ENCODE measurements around the gene PTGER4. TPM values are rescaled to one million over a fixed set of nuclear protein-coding genes. Genes with fewer than 3 reads are reported as not detected.

The PTGER4 gene
- total and polyA plus RNA-seq, 4 donors: 0.60 to 6.8 (median 2.8) TPM

DNA sequence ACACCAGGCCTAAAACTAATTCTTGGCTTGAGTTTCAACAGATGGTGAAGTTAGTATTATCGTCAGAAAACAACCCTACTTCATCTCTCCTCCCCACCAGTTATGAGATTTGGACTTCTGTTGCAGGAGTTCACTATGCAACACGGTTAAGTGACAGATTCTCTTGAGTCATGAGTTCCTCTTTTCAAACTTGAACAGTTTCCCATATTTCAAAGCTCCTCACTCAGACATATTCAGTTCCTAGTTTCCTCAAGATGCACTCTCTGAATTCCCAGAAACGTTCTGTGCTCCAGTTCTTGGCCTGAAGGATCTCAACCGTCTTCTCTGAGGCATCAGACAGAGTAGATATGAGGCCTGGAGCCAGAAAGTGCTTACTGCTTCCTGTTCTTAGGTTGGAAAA lies 7.3 kb upstream of the PTGER4 start:
- Histone ChIP-seq H3K27ac (ENCODE audit: low read depth in 1 of 2, low read length in 2 of 2) (no peak overlapping the region), H3K36me3 (ENCODE audit: control insufficient read depth in 4 of 4, insufficient read depth in 3 of 4, low read depth in 1 of 4, low read length in 3 of 4) (no peaks in the 10 kb centered on the region), H3K4me1 (ENCODE audit: control insufficient read depth in 4 of 4, insufficient read depth in 4 of 4, low read length in 3 of 4) (no peaks in the 10 kb centered on the region), H3K27me3 (ENCODE audit: control insufficient read depth in 4 of 4, insufficient read depth in 4 of 4, low read length in 3 of 4) (peaks cover 0 to 5% (median under 1%) of the 10 kb centered on the region in 4 donors), H3K9me3 (ENCODE audit: control insufficient read depth in 4 of 4, low read length in 3 of 4) (no peaks in the 10 kb centered on the region), H3K9ac (ENCODE audit: low read depth in 1 of 2, low read length in 2 of 2) (no peak overlapping the region), H3K4me3 (ENCODE audit: low read depth in 1 of 3, low read length in 3 of 3) (no peak overlapping the region)
- no peak for DNase-seq (ENCODE audit: low spot score)
- TF ChIP-seq TAF1 (conservative IDR thresholded peaks at IDR 0.05): no peak
- TF ChIP-seq, protein P1, sequence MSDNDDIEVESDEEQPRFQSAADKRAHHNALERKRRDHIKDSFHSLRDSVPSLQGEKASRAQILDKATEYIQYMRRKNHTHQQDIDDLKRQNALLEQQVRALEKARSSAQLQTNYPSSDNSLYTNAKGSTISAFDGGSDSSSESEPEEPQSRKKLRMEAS (IDR thresholded peaks at IDR 0.05): no peak
- TF ChIP-seq, protein P2, sequence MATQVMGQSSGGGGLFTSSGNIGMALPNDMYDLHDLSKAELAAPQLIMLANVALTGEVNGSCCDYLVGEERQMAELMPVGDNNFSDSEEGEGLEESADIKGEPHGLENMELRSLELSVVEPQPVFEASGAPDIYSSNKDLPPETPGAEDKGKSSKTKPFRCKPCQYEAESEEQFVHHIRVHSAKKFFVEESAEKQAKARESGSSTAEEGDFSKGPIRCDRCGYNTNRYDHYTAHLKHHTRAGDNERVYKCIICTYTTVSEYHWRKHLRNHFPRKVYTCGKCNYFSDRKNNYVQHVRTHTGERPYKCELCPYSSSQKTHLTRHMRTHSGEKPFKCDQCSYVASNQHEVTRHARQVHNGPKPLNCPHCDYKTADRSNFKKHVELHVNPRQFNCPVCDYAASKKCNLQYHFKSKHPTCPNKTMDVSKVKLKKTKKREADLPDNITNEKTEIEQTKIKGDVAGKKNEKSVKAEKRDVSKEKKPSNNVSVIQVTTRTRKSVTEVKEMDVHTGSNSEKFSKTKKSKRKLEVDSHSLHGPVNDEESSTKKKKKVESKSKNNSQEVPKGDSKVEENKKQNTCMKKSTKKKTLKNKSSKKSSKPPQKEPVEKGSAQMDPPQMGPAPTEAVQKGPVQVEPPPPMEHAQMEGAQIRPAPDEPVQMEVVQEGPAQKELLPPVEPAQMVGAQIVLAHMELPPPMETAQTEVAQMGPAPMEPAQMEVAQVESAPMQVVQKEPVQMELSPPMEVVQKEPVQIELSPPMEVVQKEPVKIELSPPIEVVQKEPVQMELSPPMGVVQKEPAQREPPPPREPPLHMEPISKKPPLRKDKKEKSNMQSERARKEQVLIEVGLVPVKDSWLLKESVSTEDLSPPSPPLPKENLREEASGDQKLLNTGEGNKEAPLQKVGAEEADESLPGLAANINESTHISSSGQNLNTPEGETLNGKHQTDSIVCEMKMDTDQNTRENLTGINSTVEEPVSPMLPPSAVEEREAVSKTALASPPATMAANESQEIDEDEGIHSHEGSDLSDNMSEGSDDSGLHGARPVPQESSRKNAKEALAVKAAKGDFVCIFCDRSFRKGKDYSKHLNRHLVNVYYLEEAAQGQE (IDR thresholded peaks at IDR 0.05): no peak
- TF ChIP-seq JUND (IDR thresholded peaks at IDR 0.05): no peak
- no peak for TF ChIP-seq RXRA (IDR thresholded peaks at IDR 0.05)
- TF ChIP-seq, protein P3, sequence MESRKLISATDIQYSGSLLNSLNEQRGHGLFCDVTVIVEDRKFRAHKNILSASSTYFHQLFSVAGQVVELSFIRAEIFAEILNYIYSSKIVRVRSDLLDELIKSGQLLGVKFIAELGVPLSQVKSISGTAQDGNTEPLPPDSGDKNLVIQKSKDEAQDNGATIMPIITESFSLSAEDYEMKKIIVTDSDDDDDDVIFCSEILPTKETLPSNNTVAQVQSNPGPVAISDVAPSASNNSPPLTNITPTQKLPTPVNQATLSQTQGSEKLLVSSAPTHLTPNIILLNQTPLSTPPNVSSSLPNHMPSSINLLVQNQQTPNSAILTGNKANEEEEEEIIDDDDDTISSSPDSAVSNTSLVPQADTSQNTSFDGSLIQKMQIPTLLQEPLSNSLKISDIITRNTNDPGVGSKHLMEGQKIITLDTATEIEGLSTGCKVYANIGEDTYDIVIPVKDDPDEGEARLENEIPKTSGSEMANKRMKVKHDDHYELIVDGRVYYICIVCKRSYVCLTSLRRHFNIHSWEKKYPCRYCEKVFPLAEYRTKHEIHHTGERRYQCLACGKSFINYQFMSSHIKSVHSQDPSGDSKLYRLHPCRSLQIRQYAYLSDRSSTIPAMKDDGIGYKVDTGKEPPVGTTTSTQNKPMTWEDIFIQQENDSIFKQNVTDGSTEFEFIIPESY (IDR thresholded peaks at IDR 0.05): no peak
- TF ChIP-seq, protein P4, sequence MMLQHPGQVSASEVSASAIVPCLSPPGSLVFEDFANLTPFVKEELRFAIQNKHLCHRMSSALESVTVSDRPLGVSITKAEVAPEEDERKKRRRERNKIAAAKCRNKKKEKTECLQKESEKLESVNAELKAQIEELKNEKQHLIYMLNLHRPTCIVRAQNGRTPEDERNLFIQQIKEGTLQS (IDR thresholded peaks at IDR 0.05): no peak
- no peak for TF ChIP-seq NR2F2 (IDR thresholded peaks at IDR 0.05)
- no peak for TF ChIP-seq GABPA (IDR thresholded peaks at IDR 0.05 in 1 of 2, conservative IDR thresholded peaks at IDR 0.05 in 1 of 2)
- no peak for TF ChIP-seq FOXA1 (IDR thresholded peaks at IDR 0.05)
- TF ChIP-seq SP1 (IDR thresholded peaks at IDR 0.05): no peak
- TF ChIP-seq FOXA2 (IDR thresholded peaks at IDR 0.05): no peak
- WGBS: 62% methylated on average over 4 of the region's 4 CpGs

DNA sequence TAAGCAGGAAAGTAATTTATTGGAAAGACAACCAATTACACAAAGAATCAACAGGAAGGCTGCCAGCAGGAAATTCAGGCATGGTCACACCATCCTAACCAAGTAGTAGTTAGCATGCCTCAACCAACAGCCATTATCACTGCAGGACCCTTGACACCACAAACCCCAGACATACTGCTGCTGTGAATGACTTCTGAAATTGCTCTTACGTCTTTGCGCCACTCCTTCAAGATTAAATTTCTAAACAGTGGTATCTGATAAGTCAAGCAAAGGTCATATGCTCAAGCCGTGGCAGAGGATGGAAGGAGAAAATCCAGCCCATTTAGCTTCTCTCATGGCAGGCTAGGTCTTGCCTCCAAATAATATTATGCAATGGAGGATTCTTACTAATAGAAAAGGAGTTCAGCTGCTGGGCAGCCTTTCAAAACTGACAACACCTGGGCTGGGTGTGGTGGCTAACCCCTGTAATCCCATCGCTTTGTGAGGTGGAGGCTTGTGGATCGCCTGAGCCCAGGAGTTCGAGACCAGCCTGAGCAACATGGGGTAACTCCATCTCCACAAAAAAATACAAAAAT lies 5.0 kb upstream of the PTGER4 start:
- Histone ChIP-seq H3K27me3 (ENCODE audit: control insufficient read depth in 4 of 4, insufficient read depth in 4 of 4, low read length in 3 of 4) (peaks cover 0 to 5% (median under 1%) of the 10 kb centered on the region in 4 donors), H3K9ac (ENCODE audit: low read depth in 1 of 2, low read length in 2 of 2) (no peak overlapping the region), H3K4me1 (ENCODE audit: control insufficient read depth in 4 of 4, insufficient read depth in 4 of 4, low read length in 3 of 4) (peaks cover 0 to 5% (median 4%) of the 10 kb centered on the region in 4 donors), H3K27ac (ENCODE audit: low read depth in 1 of 2, low read length in 2 of 2) (no peak overlapping the region), H3K4me3 (ENCODE audit: low read depth in 1 of 3, low read length in 3 of 3) (no peak overlapping the region), H3K36me3 (ENCODE audit: control insufficient read depth in 4 of 4, insufficient read depth in 3 of 4, low read depth in 1 of 4, low read length in 3 of 4) (no peaks in the 10 kb centered on the region), H3K9me3 (ENCODE audit: control insufficient read depth in 4 of 4, low read length in 3 of 4) (no peaks in the 10 kb centered on the region)
- 85% methylated on average over 6 of the region's 6 CpGs for WGBS
- DNase-seq (ENCODE audit: low spot score): no peak
- no peak for TF ChIP-seq RAD21 (IDR thresholded peaks at IDR 0.05)
- TF ChIP-seq, protein P5, sequence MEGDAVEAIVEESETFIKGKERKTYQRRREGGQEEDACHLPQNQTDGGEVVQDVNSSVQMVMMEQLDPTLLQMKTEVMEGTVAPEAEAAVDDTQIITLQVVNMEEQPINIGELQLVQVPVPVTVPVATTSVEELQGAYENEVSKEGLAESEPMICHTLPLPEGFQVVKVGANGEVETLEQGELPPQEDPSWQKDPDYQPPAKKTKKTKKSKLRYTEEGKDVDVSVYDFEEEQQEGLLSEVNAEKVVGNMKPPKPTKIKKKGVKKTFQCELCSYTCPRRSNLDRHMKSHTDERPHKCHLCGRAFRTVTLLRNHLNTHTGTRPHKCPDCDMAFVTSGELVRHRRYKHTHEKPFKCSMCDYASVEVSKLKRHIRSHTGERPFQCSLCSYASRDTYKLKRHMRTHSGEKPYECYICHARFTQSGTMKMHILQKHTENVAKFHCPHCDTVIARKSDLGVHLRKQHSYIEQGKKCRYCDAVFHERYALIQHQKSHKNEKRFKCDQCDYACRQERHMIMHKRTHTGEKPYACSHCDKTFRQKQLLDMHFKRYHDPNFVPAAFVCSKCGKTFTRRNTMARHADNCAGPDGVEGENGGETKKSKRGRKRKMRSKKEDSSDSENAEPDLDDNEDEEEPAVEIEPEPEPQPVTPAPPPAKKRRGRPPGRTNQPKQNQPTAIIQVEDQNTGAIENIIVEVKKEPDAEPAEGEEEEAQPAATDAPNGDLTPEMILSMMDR (IDR thresholded peaks at IDR 0.05; ENCODE audit: low read depth, low read length, missing input control): no peak
- TF ChIP-seq, protein P2 (IDR thresholded peaks at IDR 0.05): no peak
- TF ChIP-seq, protein P4 (IDR thresholded peaks at IDR 0.05): no peak
